ENCODE results near the gene PIK3R6.

The PIK3R6 gene

GRCh38 chr17:8861495-8862181 is 5.8 kb downstream of the PIK3R6 start:
- TF ChIP-seq TCF12 (IDR thresholded peaks at IDR 0.05; ENCODE audit: low read depth) = no peak
- TF ChIP-seq YY1 (IDR thresholded peaks at IDR 0.05; ENCODE audit: low read depth) = no peak
- no peak for TF ChIP-seq RAD21 (IDR thresholded peaks at IDR 0.05; ENCODE audit: low read depth)
- no peak for TF ChIP-seq EGR1 (IDR thresholded peaks at IDR 0.05)
- TF ChIP-seq REST (IDR thresholded peaks at IDR 0.05; ENCODE audit: low read depth) = no peak
- TF ChIP-seq, protein P1, sequence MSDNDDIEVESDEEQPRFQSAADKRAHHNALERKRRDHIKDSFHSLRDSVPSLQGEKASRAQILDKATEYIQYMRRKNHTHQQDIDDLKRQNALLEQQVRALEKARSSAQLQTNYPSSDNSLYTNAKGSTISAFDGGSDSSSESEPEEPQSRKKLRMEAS (IDR thresholded peaks at IDR 0.05) = no peak
- TF ChIP-seq ZBTB7A (IDR thresholded peaks at IDR 0.05; ENCODE audit: low read depth) = no peak
- TF ChIP-seq TEAD4 (IDR thresholded peaks at IDR 0.05) = no peak
- TF ChIP-seq FOXM1 (IDR thresholded peaks at IDR 0.05; ENCODE audit: borderline replicate concordance, low read depth) = no peak
- TF ChIP-seq NFIC (IDR thresholded peaks at IDR 0.05) = no peak
- TF ChIP-seq, protein P2, sequence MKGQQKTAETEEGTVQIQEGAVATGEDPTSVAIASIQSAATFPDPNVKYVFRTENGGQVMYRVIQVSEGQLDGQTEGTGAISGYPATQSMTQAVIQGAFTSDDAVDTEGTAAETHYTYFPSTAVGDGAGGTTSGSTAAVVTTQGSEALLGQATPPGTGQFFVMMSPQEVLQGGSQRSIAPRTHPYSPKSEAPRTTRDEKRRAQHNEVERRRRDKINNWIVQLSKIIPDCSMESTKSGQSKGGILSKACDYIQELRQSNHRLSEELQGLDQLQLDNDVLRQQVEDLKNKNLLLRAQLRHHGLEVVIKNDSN (IDR thresholded peaks at IDR 0.05) = no peak
- TF ChIP-seq CEBPB (IDR thresholded peaks at IDR 0.05) = no peak
- no peak for TF ChIP-seq CREB1 (IDR thresholded peaks at IDR 0.05; ENCODE audit: low read depth)
- no peak for TF ChIP-seq EP300 (IDR thresholded peaks at IDR 0.05; ENCODE audit: borderline replicate concordance)
- no peak for TF ChIP-seq TAF1 (IDR thresholded peaks at IDR 0.05; ENCODE audit: low read depth)

- no peak for TF ChIP-seq RAD21 (IDR thresholded peaks at IDR 0.05; ENCODE audit: low read depth)
- no peak for TF ChIP-seq TCF12 (IDR thresholded peaks at IDR 0.05; ENCODE audit: low read depth)
- TF ChIP-seq YY1 (IDR thresholded peaks at IDR 0.05; ENCODE audit: low read depth) = no peak
- no peak for TF ChIP-seq FOXM1 (IDR thresholded peaks at IDR 0.05; ENCODE audit: borderline replicate concordance, low read depth)
- no peak for TF ChIP-seq EP300 (IDR thresholded peaks at IDR 0.05; ENCODE audit: borderline replicate concordance)
- no peak for TF ChIP-seq EGR1 (IDR thresholded peaks at IDR 0.05)
- no peak for TF ChIP-seq ZBTB7A (IDR thresholded peaks at IDR 0.05; ENCODE audit: low read depth)
- TF ChIP-seq, protein P1 (IDR thresholded peaks at IDR 0.05) = no peak
- no peak for TF ChIP-seq CREB1 (IDR thresholded peaks at IDR 0.05; ENCODE audit: low read depth)
Observed at GRCh38 chr17:8859804-8860430, 7.6 kb downstream of the PIK3R6 start.

DNA sequence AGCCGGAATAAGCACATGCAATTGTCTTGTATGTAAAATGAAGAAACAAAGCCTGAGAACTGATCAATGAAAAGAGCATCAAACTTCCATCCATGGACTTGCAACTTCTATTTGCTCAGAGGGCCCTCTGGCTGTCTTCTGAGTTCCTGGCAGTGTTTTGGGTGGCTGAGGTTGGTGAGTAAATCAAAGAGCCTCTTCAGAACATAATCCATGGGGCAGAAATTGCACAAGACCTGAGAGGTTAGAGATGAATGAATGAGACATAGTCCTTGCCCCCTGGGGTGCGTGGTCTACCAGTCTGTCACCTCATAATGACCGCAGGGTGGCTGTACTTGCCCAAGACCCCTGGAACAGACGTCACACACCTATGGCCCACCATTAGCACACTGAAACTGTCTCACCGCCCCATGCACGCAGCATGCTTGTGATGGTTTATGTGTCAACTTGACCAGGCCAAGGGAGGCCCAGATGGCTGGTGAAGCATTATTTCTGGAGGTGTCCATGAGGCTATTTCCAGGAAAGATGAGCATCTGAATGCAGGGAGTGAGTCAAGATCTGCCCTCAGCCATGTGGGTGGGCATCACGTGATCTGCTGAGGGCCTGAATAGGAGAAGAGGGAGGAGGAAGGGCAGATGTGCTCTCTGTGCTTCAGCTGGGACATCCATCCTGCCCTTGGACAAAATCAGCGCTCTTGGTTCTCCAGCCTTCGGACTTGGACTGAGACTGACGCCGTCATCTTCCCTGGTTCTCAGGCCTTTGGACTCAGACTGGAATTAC is 8.3 kb downstream of the PIK3R6 start:
- TF ChIP-seq CEBPB (IDR thresholded peaks at IDR 0.05) = no peak
- no peak for TF ChIP-seq REST (IDR thresholded peaks at IDR 0.05; ENCODE audit: low read depth)
- TF ChIP-seq, protein P2 (IDR thresholded peaks at IDR 0.05) = 0 out of 2 replicates have a peak, but pooled peaks have one; percentile 39
- no peak for TF ChIP-seq FOXM1 (IDR thresholded peaks at IDR 0.05; ENCODE audit: borderline replicate concordance, low read depth)
- TF ChIP-seq TEAD4 (IDR thresholded peaks at IDR 0.05) = no peak
- TF ChIP-seq, protein P1 (IDR thresholded peaks at IDR 0.05) = no peak
- no peak for TF ChIP-seq RAD21 (IDR thresholded peaks at IDR 0.05; ENCODE audit: low read depth)

DNA sequence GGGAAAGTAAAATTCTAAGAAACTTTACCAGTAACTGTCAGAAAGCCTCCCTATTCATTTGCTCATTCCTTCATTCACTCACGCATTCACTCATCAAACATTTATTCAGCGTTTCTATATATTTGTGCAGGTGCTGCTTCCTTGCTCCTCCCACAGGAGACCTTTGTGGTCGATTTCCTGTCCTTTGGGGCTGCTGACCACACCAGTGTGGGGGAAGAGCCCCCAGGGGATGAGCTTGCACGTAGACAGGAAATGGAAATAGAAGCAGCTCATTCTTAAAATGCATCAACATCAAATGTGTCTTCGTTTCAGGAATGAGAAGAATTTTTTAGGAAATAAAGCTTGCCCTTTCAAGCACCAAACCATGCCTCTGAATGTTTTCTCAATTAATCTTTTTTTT is 9.6 kb downstream of the PIK3R6 start:
- TF ChIP-seq CEBPB (IDR thresholded peaks at IDR 0.05) (no peak), CREB1 (IDR thresholded peaks at IDR 0.05; ENCODE audit: low read depth) (no peak), EP300 (IDR thresholded peaks at IDR 0.05; ENCODE audit: borderline replicate concordance) (no peak), NFIC (IDR thresholded peaks at IDR 0.05) (no peak), TEAD4 (IDR thresholded peaks at IDR 0.05) (no peak), RAD21 (IDR thresholded peaks at IDR 0.05; ENCODE audit: low read depth) (no peak), FOXM1 (IDR thresholded peaks at IDR 0.05; ENCODE audit: borderline replicate concordance, low read depth) (no peak)
- TF ChIP-seq, protein P2 (IDR thresholded peaks at IDR 0.05) = no peak

Measured in Ishikawa (cell line).